Stimulated activated naive B cell treated with anti-CD40 and anti-IgM and Interleukin-4, amounts not matched to agents 10 μg/mL and 1 μg/mL and 100 μg/mL, for 72 hours (primary cell): ENCODE results near the gene KCTD21.

ENCODE experiments used
- ATAC-seq, 2 donors: fragments of 150-1000 bp; cut with Tn5 transposase; replicated peaks; 2 replicates each; pipeline ENCODE4 v1.10.0; 2021; ENCODE audit warnings: moderate library complexity in 1 of 2
- DNase-seq: peaks from one replicate; pipeline ENCODE4 v3.0.0; 2021
- H3K27ac Mint-ChIP-seq: one replicate; pipeline ENCODE4 v1.8.0; 2022; ENCODE audit warnings: mild to moderate bottlenecking, mixed read lengths
- H3K27me3 Mint-ChIP-seq, 2 donors: one replicate each; pipeline ENCODE4 v1.8.0; 2022; ENCODE audit warnings: mixed read lengths in 2 of 2
- H3K36me3 Mint-ChIP-seq, 2 donors: one replicate each; pipeline ENCODE4 v1.8.0; 2022; ENCODE audit warnings: mixed read lengths in 2 of 2, mild to moderate bottlenecking in 1 of 2
- H3K4me1 Mint-ChIP-seq, 2 donors: one replicate each; pipeline ENCODE4 v1.8.0; 2022; ENCODE audit warnings: mixed read lengths in 2 of 2, mild to moderate bottlenecking in 1 of 2
- H3K4me3 Mint-ChIP-seq, 2 donors: one replicate each; pipeline ENCODE4 v1.8.0; 2022; ENCODE audit warnings: mild to moderate bottlenecking in 2 of 2, mixed read lengths in 2 of 2, moderate library complexity in 1 of 2
- H3K9me3 Mint-ChIP-seq, 2 donors: one replicate each; pipeline ENCODE4 v1.8.0; 2022; ENCODE audit warnings: mixed read lengths in 2 of 2, mild to moderate bottlenecking in 1 of 2

The KCTD21 gene

GRCh38 chr11:78200553-78200952 lies 12.1 kb upstream of the KCTD21 start:
- no peak overlapping the region for H3K4me3 Mint-ChIP-seq
- H3K27me3 Mint-ChIP-seq, result no peaks in the 10 kb centered on the region
- H3K9me3 Mint-ChIP-seq, result no peaks in the 10 kb centered on the region
- peaks cover 33 to 51% of the 10 kb centered on the region in 2 donors for H3K36me3 Mint-ChIP-seq
- no peak for ATAC-seq
- no peak for DNase-seq
- H3K27ac Mint-ChIP-seq, result no peak overlapping the region
- peaks cover 17 to 23% of the 10 kb centered on the region in 2 donors for H3K4me1 Mint-ChIP-seq

- ATAC-seq (no peak), DNase-seq (no peak)
- Mint-ChIP-seq H3K27me3 (no peaks in the 10 kb centered on the region), H3K27ac (no peak overlapping the region), H3K4me1 (peaks cover 18 to 27% of the 10 kb centered on the region in 2 donors), H3K9me3 (no peaks in the 10 kb centered on the region), H3K36me3 (peaks cover 35 to 55% of the 10 kb centered on the region in 2 donors), H3K4me3 (no peak overlapping the region)
Observed at GRCh38 chr11:78200061-78200460, 11.6 kb upstream of the KCTD21 start.

- ATAC-seq (no peak), DNase-seq (no peak)
- Mint-ChIP-seq H3K27me3 (no peaks in the 10 kb centered on the region), H3K27ac (no peak overlapping the region), H3K4me3 (no peak overlapping the region), H3K9me3 (no peaks in the 10 kb centered on the region), H3K36me3 (peaks cover 35 to 57% of the 10 kb centered on the region in 2 donors), H3K4me1 (peaks cover 20 to 31% of the 10 kb centered on the region in 2 donors)
Observed at GRCh38 chr11:78199653-78200015, 11.2 kb upstream of the KCTD21 start.

GRCh38 chr11:78199015-78199652 lies 10.7 kb upstream of the KCTD21 start:
- H3K27me3 Mint-ChIP-seq, result no peaks in the 10 kb centered on the region
- DNase-seq (no peak), ATAC-seq (no peak)
- H3K4me1 Mint-ChIP-seq, result peaks cover 23 to 36% of the 10 kb centered on the region in 2 donors
- H3K9me3 Mint-ChIP-seq, result no peaks in the 10 kb centered on the region
- H3K27ac Mint-ChIP-seq, result no peak overlapping the region
- H3K4me3 Mint-ChIP-seq, result no peak overlapping the region
- peaks cover 35 to 57% of the 10 kb centered on the region in 2 donors for H3K36me3 Mint-ChIP-seq

GRCh38 chr11:78197816-78198215 lies 9.4 kb upstream of the KCTD21 start:
- no peak for DNase-seq
- H3K4me1 Mint-ChIP-seq, result peaks cover 26 to 41% of the 10 kb centered on the region in 2 donors
- ATAC-seq, result no peak
- H3K27ac Mint-ChIP-seq, result no peak overlapping the region
- H3K9me3 Mint-ChIP-seq, result no peaks in the 10 kb centered on the region
- H3K4me3 Mint-ChIP-seq, result no peak overlapping the region
- peaks cover 39 to 59% of the 10 kb centered on the region in 2 donors for H3K36me3 Mint-ChIP-seq
- H3K27me3 Mint-ChIP-seq, result no peaks in the 10 kb centered on the region

- ATAC-seq (no peak), DNase-seq (no peak)
- Mint-ChIP-seq H3K27me3 (no peaks in the 10 kb centered on the region), H3K9me3 (no peaks in the 10 kb centered on the region), H3K36me3 (peaks cover 36 to 56% of the 10 kb centered on the region in 2 donors), H3K4me3 (no peak overlapping the region), H3K27ac (no peak overlapping the region), H3K4me1 (peaks cover 24 to 37% of the 10 kb centered on the region in 2 donors)
Observed at GRCh38 chr11:78196661-78197091, 8.2 kb upstream of the KCTD21 start.

- Mint-ChIP-seq H3K36me3 (peaks cover 36 to 56% of the 10 kb centered on the region in 2 donors), H3K27me3 (no peaks in the 10 kb centered on the region), H3K4me3 (no peak overlapping the region), H3K9me3 (no peaks in the 10 kb centered on the region), H3K27ac (no peak overlapping the region), H3K4me1 (peaks cover 27 to 36% of the 10 kb centered on the region in 2 donors)
- ATAC-seq, result no peak
- no peak for DNase-seq
Observed at GRCh38 chr11:78195917-78196560, 7.6 kb upstream of the KCTD21 start.

- DNase-seq (no peak), ATAC-seq (no peak)
- no peak overlapping the region for H3K4me3 Mint-ChIP-seq
- no peak overlapping the region for H3K27ac Mint-ChIP-seq
- H3K9me3 Mint-ChIP-seq, result peaks cover 2 to 3% of the 10 kb centered on the region in 2 donors
- H3K27me3 Mint-ChIP-seq, result no peaks in the 10 kb centered on the region
- H3K36me3 Mint-ChIP-seq, result peaks cover 26 to 53% of the 10 kb centered on the region in 2 donors
- H3K4me1 Mint-ChIP-seq, result peaks cover 41 to 51% of the 10 kb centered on the region in 2 donors
Observed at GRCh38 chr11:78194490-78194889, 6.1 kb upstream of the KCTD21 start.

GRCh38 chr11:78193806-78194205 lies 5.4 kb upstream of the KCTD21 start:
- H3K27ac Mint-ChIP-seq, result peak overlapping the region; percentile 63
- H3K4me1 Mint-ChIP-seq, result peaks cover 42 to 58% of the 10 kb centered on the region in 2 donors
- ATAC-seq (no peak), DNase-seq (no peak)
- H3K4me3 Mint-ChIP-seq, result peak overlapping the region in 1 of 2 donors; percentile 26
- peaks cover 2 to 3% of the 10 kb centered on the region in 2 donors for H3K9me3 Mint-ChIP-seq
- no peaks in the 10 kb centered on the region for H3K27me3 Mint-ChIP-seq
- peaks cover 26 to 53% of the 10 kb centered on the region in 2 donors for H3K36me3 Mint-ChIP-seq

- no peak for DNase-seq
- H3K27ac Mint-ChIP-seq, result peak overlapping the region; percentile 81
Observed at GRCh38 chr11:78192911-78193351, 4.5 kb upstream of the KCTD21 start.

GRCh38 chr11:78192223-78192719 lies 3.8 kb upstream of the KCTD21 start:
- Mint-ChIP-seq H3K27me3 (no peaks in the 10 kb centered on the region), H3K27ac (peak overlapping the region; percentile 37), H3K36me3 (peaks cover 22 to 42% of the 10 kb centered on the region in 2 donors), H3K4me3 (no peak overlapping the region), H3K4me1 (peaks cover 48 to 70% of the 10 kb centered on the region in 2 donors), H3K9me3 (peaks cover 2 to 3% of the 10 kb centered on the region in 2 donors)
- ATAC-seq, result no peak
- DNase-seq, result no peak

More at GRCh38 chr11:78192911-78193351, 4.5 kb upstream of the KCTD21 start:
- Mint-ChIP-seq H3K9me3 (peaks cover 2 to 3% of the 10 kb centered on the region in 2 donors), H3K4me1 (peaks cover 43 to 64% of the 10 kb centered on the region in 2 donors), H3K36me3 (peaks cover 23 to 44% of the 10 kb centered on the region in 2 donors), H3K27me3 (no peaks in the 10 kb centered on the region), H3K4me3 (no peak overlapping the region)
- no peak for ATAC-seq

GRCh38 chr11:78190871-78191538 lies 2.6 kb upstream of the KCTD21 start:
- DNase-seq, result no peak
- H3K27me3 Mint-ChIP-seq, result no peaks in the 10 kb centered on the region
- H3K4me3 Mint-ChIP-seq, result no peak overlapping the region
- H3K27ac Mint-ChIP-seq, result no peak overlapping the region
- peaks cover 2 to 3% of the 10 kb centered on the region in 2 donors for H3K9me3 Mint-ChIP-seq
- H3K4me1 Mint-ChIP-seq, result peaks cover 50 to 79% of the 10 kb centered on the region in 2 donors
- H3K36me3 Mint-ChIP-seq, result peaks cover 15 to 41% of the 10 kb centered on the region in 2 donors
- no peak for ATAC-seq

- Mint-ChIP-seq H3K4me1 (peaks cover 50 to 79% of the 10 kb centered on the region in 2 donors), H3K27me3 (no peaks in the 10 kb centered on the region), H3K9me3 (peaks cover 2 to 3% of the 10 kb centered on the region in 2 donors), H3K27ac (peak overlapping the region; percentile 78), H3K4me3 (peak overlapping the region; percentile 56 to 100), H3K36me3 (peaks cover 11 to 38% of the 10 kb centered on the region in 2 donors)
- ATAC-seq, result no peak
- no peak for DNase-seq
Observed at GRCh38 chr11:78190374-78190773, 1.9 kb upstream of the KCTD21 start.

- DNase-seq (no peak), ATAC-seq (no peak)
- H3K27ac Mint-ChIP-seq, result peak overlapping the region; percentile 81
- H3K4me1 Mint-ChIP-seq, result peaks cover 48 to 73% of the 10 kb centered on the region in 2 donors
- peak overlapping the region; percentile 99 to 100 for H3K4me3 Mint-ChIP-seq
- H3K27me3 Mint-ChIP-seq, result no peaks in the 10 kb centered on the region
- peaks cover 2 to 3% of the 10 kb centered on the region in 2 donors for H3K9me3 Mint-ChIP-seq
- peaks cover 11 to 33% of the 10 kb centered on the region in 2 donors for H3K36me3 Mint-ChIP-seq
Observed at GRCh38 chr11:78189851-78190250, 1.4 kb upstream of the KCTD21 start.
